ENCODE results near the gene ULK1. TPM values are rescaled to one million over a fixed set of nuclear protein-coding genes. Genes with fewer than 3 reads are reported as not detected.

The ULK1 gene
- total and polyA plus RNA-seq, 9 donors = 4.5 to 70.1 (median 46.8) TPM

DNA sequence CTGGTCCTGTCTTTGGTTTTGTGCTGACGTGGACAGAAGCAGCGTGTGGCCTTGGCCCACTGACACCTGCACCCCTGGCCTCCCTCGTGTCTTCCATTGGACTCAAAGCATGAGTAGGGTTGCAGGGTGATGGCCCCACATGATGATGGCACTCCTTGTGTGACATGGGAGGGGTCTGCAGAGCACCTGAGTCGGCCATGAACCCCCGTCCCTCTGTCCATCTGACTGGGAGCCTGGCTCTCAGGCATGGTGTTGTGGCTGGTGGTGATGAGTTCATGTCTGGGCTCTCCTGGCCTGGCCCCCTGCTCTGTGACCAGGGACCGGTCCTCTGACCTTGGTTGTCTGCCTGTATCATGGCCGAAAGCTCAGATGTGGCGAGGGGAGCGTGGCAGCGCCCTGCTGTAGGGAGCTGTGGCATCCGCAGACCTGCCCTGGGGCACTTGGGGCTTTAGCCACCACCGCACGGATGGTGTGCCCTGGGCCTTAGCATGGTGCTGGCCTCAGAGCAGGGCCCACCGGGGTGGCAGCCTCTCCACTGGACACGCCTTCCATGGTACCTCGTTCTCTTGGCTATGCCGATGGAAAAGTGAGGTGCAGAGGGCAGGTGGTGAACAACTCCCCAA, 16.7 kb downstream of the ULK1 start:
- H3K27ac ChIP-seq = no peak overlapping the region
- 84 to 89% (median 86%) methylated on average over 17 of the region's 17 CpGs for WGBS, 3 donors
- intact Hi-C loops (cut with DNase I) = no loop called here
- TF ChIP-seq, protein P1, sequence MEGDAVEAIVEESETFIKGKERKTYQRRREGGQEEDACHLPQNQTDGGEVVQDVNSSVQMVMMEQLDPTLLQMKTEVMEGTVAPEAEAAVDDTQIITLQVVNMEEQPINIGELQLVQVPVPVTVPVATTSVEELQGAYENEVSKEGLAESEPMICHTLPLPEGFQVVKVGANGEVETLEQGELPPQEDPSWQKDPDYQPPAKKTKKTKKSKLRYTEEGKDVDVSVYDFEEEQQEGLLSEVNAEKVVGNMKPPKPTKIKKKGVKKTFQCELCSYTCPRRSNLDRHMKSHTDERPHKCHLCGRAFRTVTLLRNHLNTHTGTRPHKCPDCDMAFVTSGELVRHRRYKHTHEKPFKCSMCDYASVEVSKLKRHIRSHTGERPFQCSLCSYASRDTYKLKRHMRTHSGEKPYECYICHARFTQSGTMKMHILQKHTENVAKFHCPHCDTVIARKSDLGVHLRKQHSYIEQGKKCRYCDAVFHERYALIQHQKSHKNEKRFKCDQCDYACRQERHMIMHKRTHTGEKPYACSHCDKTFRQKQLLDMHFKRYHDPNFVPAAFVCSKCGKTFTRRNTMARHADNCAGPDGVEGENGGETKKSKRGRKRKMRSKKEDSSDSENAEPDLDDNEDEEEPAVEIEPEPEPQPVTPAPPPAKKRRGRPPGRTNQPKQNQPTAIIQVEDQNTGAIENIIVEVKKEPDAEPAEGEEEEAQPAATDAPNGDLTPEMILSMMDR (IDR thresholded peaks at IDR 0.05) = no peak
- TF ChIP-seq POLR2A (IDR thresholded peaks at IDR 0.05) = no peak
- no peak for TF ChIP-seq EP300 (IDR thresholded peaks at IDR 0.05)
- H3K4me1 ChIP-seq (ENCODE audit: insufficient read depth) = no peaks in the 10 kb centered on the region
- no peaks in the 10 kb centered on the region for H3K9me3 ChIP-seq
- no peak overlapping the region for H3K4me3 ChIP-seq
- DNase-seq = peak in 1 of 5 donors; percentile 14
- H3K36me3 ChIP-seq = peaks cover 3% of the 10 kb centered on the region
- H3K27me3 ChIP-seq = no peaks in the 10 kb centered on the region

DNA sequence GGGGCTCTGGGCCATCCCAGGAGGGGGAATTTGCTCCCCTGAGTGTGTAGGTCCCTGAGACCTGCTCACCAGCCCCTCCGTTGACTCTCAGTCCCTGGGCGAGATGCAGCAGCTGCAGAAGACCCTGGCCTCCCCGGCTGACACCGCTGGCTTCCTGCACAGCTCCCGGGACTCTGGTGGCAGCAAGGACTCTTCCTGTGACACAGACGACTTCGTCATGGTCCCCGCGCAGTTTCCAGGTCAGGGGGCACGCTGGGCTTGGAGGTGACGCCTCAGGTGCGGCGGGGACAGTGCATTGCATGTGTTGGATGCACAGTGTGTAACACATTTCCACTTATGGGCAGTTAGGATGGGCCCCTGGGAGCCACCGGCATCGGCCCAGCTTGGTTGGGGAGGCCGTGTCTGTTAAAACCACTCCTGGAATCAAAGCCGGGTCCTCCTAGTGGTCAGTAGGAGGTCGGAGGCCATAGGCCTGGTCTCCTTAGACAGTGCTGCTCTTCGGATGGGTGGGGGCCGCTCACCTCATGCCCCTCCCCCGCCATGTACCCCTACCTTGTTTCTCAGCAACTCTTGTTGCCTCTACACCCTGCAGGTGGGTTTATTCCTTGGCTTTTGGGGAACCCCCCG, 17.5 kb downstream of the ULK1 start:
- Histone ChIP-seq H3K9me3 (no peaks in the 10 kb centered on the region), H3K4me3 (no peak overlapping the region), H3K27me3 (no peaks in the 10 kb centered on the region), H3K27ac (no peak overlapping the region), H3K36me3 (peaks cover 3% of the 10 kb centered on the region), H3K4me1 (ENCODE audit: insufficient read depth) (no peaks in the 10 kb centered on the region)
- TF ChIP-seq POLR2A (IDR thresholded peaks at IDR 0.05) = no peak
- no peak for TF ChIP-seq EP300 (IDR thresholded peaks at IDR 0.05)
- TF ChIP-seq, protein P1 (IDR thresholded peaks at IDR 0.05) = no peak
- DNase-seq = peak in 1 of 5 donors; percentile 18
- intact Hi-C loops (cut with DNase I) = no loop called here
- WGBS, 3 donors = 73 to 83% (median 79%) methylated on average over 22 of the region's 22 CpGs

DNA sequence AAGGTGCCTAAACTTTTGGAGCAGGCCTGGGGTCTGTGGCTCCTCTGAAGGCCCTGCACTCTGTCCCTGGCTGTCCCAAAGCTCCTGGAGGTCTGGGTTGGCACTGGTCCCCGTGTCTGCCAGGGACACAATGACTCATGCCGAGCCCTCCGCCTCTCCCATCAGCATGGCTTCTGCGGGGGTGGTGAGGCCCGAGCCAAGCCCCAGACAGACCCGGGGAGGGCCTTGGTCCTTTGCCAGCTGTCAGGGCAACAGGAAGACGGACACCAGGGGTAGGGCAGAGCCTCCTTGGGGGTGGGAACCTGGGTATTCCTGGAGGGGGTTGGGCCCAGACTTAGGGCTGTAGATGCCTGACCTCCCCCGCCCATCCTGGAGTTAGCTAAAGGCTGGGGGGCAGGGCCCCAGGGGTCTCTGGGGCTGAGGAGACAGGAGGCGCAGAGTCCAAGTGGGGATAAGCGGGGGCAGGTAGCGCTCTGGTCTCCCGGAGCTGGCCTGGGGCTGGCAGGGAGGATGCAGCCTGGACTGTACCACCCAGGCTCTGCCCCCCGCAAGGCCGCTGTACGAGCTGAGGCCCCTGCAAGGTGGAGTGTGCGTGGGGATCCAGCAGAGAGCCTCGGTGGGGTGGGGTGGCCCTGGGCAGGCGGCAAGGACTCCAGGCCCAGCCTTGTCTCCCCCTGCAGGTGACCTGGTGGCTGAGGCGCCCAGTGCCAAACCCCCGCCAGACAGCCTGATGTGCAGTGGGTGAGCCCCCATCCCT, 18.3 kb downstream of the ULK1 start:
- intact Hi-C loops (cut with DNase I) = no loop called here
- TF ChIP-seq EP300 (IDR thresholded peaks at IDR 0.05) = no peak
- Histone ChIP-seq H3K27me3 (no peaks in the 10 kb centered on the region), H3K4me1 (ENCODE audit: insufficient read depth) (no peaks in the 10 kb centered on the region), H3K27ac (peak overlapping the region in 1 of 2 donors; percentile 6), H3K4me3 (no peak overlapping the region), H3K36me3 (peaks cover 3% of the 10 kb centered on the region), H3K9me3 (no peaks in the 10 kb centered on the region)
- WGBS, 3 donors = 54 to 63% (median 59%) methylated on average over 17 to 20 of the region's 20 CpGs
- peak; percentile 71 to 82 (median 77) for DNase-seq

DNA sequence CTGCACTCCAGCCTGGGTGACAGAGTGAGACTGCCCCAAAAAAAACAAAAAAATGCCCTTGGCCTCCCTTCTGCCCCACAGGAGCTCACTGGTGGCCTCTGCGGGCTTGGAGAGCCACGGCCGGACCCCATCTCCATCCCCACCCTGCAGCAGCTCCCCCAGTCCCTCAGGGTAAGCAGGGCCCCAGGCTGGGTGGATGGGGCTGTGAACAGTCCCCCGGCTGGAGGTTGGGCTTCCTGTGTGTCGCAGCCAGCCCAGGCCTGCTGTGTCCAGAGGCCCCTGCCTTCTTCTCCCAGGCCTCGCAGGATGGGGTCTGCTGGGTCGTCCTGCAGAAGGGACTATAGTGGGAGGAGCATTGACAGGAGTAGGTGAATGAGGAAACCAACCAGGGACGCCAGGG, 19.2 kb downstream of the ULK1 start:
- TF ChIP-seq, protein P1 (IDR thresholded peaks at IDR 0.05) = no peak
- TF ChIP-seq POLR2A (IDR thresholded peaks at IDR 0.05) (no peak), EP300 (IDR thresholded peaks at IDR 0.05) (no peak)
- no peaks in the 10 kb centered on the region for H3K4me1 ChIP-seq (ENCODE audit: insufficient read depth)
- no peaks in the 10 kb centered on the region for H3K27me3 ChIP-seq
- WGBS, 3 donors = 88 to 95% (median 88%) methylated on average over 8 of the region's 8 CpGs
- intact Hi-C loops (cut with DNase I) = no loop called here
- no peaks in the 10 kb centered on the region for H3K9me3 ChIP-seq
- H3K27ac ChIP-seq = no peak overlapping the region
- DNase-seq = no peak
- H3K36me3 ChIP-seq = peaks cover 3% of the 10 kb centered on the region
- H3K4me3 ChIP-seq = no peak overlapping the region

Data from ovary (tissue), 9 donors.